GM12878 (cell line): ENCODE results near the gene PADI1.

ENCODE experiments used
- BCL11A ChIP-seq: IDR thresholded peaks from 2 replicates; pipeline ENCODE4 v1.6.1; 2011; ENCODE audit warnings: low read depth, low read length
- NFYB ChIP-seq: IDR thresholded peaks from 2 replicates; pipeline ENCODE4 v1.6.1; 2011; ENCODE audit warnings: low read depth, mild to moderate bottlenecking, low read length, improper control_type of control experiment, moderate library complexity; ENCODE audit not compliant: insufficient read depth
- TF ChIP-seq, protein P1 (sequence below): IDR thresholded peaks from 2 replicates; pipeline ENCODE4 v1.6.1; 2011; ENCODE audit warnings: low read depth, low read length, improper control_type of control experiment, borderline replicate concordance
- TF ChIP-seq, protein P2 (sequence below): fragments of 450-650 bp; IDR thresholded peaks from 2 replicates; pipeline ENCODE4 v1.6.1; 2018; ENCODE audit warnings: mild to moderate bottlenecking, low read depth, moderate library complexity; ENCODE audit not compliant: partially characterized antibody
- TF ChIP-seq, protein P3 (sequence below): fragments of 450-650 bp; formaldehyde crosslinking; IDR thresholded peaks from 2 replicates; pipeline ENCODE4 v1.4.0; 2020; ENCODE audit warnings: mild to moderate bottlenecking, moderate library complexity
- TF ChIP-seq, protein P4 (sequence below): IDR thresholded peaks from 2 replicates; pipeline ENCODE4 v1.6.1; 2012; ENCODE audit warnings: mild to moderate bottlenecking, low read depth, low read length
- TF ChIP-seq, protein P5 (sequence below): IDR thresholded peaks from 2 replicates; pipeline ENCODE4 v1.6.1; 2011; ENCODE audit warnings: borderline replicate concordance, low read depth, mild to moderate bottlenecking, moderate library complexity, mixed read lengths, low read length; ENCODE audit not compliant: insufficient read depth; ENCODE audit errors: extremely low read length

DNA sequence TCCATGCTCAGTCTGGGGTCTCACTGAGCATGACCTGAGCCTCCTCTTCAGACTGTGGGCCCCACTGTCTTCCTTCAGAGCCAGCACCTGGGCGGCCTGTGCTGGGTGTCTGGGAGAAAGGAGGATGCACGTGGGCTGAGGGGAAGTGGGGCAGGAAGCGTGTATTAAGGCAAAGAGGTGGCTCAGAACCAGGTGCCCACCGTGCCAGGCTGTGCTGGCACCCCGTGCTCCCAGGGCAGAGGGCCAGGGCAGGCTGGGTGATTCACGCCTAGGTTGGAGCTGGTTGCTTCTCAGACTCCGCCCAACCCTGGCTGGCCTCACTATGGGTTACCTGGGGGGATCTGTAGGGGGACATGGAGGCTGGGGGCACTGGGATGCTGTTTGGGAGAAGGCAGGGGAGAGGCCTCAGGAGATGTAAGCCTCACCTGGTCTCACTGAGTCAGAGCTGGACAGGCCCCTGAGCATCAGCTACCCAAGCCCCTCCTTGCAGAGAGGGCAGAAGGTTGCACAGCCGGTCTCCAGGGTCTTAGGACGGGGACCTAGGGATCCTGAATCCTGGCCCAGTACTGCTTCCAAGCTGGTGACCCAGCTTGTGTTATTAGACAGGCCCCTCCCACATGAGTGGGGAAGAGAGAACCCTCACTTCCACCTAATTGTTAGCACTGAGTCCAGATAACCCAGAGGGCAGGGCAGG lies 18.6 kb upstream of the PADI1 start:
- TF ChIP-seq, protein P1, sequence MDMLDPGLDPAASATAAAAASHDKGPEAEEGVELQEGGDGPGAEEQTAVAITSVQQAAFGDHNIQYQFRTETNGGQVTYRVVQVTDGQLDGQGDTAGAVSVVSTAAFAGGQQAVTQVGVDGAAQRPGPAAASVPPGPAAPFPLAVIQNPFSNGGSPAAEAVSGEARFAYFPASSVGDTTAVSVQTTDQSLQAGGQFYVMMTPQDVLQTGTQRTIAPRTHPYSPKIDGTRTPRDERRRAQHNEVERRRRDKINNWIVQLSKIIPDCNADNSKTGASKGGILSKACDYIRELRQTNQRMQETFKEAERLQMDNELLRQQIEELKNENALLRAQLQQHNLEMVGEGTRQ = no peak
- TF ChIP-seq, protein P2, sequence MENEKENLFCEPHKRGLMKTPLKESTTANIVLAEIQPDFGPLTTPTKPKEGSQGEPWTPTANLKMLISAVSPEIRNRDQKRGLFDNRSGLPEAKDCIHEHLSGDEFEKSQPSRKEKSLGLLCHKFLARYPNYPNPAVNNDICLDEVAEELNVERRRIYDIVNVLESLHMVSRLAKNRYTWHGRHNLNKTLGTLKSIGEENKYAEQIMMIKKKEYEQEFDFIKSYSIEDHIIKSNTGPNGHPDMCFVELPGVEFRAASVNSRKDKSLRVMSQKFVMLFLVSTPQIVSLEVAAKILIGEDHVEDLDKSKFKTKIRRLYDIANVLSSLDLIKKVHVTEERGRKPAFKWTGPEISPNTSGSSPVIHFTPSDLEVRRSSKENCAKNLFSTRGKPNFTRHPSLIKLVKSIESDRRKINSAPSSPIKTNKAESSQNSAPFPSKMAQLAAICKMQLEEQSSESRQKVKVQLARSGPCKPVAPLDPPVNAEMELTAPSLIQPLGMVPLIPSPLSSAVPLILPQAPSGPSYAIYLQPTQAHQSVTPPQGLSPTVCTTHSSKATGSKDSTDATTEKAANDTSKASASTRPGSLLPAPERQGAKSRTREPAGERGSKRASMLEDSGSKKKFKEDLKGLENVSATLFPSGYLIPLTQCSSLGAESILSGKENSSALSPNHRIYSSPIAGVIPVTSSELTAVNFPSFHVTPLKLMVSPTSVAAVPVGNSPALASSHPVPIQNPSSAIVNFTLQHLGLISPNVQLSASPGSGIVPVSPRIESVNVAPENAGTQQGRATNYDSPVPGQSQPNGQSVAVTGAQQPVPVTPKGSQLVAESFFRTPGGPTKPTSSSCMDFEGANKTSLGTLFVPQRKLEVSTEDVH = no peak
- TF ChIP-seq, protein P3, sequence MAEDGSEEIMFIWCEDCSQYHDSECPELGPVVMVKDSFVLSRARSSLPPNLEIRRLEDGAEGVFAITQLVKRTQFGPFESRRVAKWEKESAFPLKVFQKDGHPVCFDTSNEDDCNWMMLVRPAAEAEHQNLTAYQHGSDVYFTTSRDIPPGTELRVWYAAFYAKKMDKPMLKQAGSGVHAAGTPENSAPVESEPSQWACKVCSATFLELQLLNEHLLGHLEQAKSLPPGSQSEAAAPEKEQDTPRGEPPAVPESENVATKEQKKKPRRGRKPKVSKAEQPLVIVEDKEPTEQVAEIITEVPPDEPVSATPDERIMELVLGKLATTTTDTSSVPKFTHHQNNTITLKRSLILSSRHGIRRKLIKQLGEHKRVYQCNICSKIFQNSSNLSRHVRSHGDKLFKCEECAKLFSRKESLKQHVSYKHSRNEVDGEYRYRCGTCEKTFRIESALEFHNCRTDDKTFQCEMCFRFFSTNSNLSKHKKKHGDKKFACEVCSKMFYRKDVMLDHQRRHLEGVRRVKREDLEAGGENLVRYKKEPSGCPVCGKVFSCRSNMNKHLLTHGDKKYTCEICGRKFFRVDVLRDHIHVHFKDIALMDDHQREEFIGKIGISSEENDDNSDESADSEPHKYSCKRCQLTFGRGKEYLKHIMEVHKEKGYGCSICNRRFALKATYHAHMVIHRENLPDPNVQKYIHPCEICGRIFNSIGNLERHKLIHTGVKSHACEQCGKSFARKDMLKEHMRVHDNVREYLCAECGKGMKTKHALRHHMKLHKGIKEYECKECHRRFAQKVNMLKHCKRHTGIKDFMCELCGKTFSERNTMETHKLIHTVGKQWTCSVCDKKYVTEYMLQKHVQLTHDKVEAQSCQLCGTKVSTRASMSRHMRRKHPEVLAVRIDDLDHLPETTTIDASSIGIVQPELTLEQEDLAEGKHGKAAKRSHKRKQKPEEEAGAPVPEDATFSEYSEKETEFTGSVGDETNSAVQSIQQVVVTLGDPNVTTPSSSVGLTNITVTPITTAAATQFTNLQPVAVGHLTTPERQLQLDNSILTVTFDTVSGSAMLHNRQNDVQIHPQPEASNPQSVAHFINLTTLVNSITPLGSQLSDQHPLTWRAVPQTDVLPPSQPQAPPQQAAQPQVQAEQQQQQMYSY (CRISPR knock-in tag) = no peak
- TF ChIP-seq, protein P4, sequence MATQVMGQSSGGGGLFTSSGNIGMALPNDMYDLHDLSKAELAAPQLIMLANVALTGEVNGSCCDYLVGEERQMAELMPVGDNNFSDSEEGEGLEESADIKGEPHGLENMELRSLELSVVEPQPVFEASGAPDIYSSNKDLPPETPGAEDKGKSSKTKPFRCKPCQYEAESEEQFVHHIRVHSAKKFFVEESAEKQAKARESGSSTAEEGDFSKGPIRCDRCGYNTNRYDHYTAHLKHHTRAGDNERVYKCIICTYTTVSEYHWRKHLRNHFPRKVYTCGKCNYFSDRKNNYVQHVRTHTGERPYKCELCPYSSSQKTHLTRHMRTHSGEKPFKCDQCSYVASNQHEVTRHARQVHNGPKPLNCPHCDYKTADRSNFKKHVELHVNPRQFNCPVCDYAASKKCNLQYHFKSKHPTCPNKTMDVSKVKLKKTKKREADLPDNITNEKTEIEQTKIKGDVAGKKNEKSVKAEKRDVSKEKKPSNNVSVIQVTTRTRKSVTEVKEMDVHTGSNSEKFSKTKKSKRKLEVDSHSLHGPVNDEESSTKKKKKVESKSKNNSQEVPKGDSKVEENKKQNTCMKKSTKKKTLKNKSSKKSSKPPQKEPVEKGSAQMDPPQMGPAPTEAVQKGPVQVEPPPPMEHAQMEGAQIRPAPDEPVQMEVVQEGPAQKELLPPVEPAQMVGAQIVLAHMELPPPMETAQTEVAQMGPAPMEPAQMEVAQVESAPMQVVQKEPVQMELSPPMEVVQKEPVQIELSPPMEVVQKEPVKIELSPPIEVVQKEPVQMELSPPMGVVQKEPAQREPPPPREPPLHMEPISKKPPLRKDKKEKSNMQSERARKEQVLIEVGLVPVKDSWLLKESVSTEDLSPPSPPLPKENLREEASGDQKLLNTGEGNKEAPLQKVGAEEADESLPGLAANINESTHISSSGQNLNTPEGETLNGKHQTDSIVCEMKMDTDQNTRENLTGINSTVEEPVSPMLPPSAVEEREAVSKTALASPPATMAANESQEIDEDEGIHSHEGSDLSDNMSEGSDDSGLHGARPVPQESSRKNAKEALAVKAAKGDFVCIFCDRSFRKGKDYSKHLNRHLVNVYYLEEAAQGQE = no peak
- TF ChIP-seq BCL11A (no peak), NFYB (no peak)
- TF ChIP-seq, protein P5, sequence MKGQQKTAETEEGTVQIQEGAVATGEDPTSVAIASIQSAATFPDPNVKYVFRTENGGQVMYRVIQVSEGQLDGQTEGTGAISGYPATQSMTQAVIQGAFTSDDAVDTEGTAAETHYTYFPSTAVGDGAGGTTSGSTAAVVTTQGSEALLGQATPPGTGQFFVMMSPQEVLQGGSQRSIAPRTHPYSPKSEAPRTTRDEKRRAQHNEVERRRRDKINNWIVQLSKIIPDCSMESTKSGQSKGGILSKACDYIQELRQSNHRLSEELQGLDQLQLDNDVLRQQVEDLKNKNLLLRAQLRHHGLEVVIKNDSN = no peak
